K562 (cell line): Measurements from ENCODE around the gene CPED1. TPM values are rescaled to one million over a fixed set of nuclear protein-coding genes. Genes with fewer than 3 reads are reported as not detected.

ENCODE experiments used
- ATF3 ChIP-seq, 2 experiments: fragments of 450-650 bp in 1 of 2; sonication (generic) in 1 of 2; formaldehyde crosslinking in 1 of 2; IDR thresholded peaks in 1 of 2; conservative IDR thresholded peaks in 1 of 2; 2 replicates each; pipeline versions ENCODE4 v1.6.1 to v1.8.1; 2016 to 2023; ENCODE audit warnings: mild to moderate bottlenecking in 2 of 2, moderate library complexity in 2 of 2, inconsistent platforms in 1 of 2, missing genetic modification reagents in 1 of 2
- ATF7 ChIP-seq: fragments of 450-650 bp; IDR thresholded peaks from 2 replicates; pipeline ENCODE4 v1.7.1; 2014; ENCODE audit warnings: mild to moderate bottlenecking, moderate library complexity
- CBX3 ChIP-seq, 2 experiments: IDR thresholded peaks; 1 replicate in 1 of 2; 2 replicates in 1 of 2; pipeline ENCODE4 v1.6.1; 2012; ENCODE audit warnings: inconsistent platforms in 2 of 2, low read length in 2 of 2, borderline replicate concordance in 1 of 2, control low read depth in 1 of 2
- FOXA3 ChIP-seq, 2 experiments: fragments of 450-650 bp in 1 of 2; sonication (generic) in 1 of 2; formaldehyde crosslinking; IDR thresholded peaks in 1 of 2; conservative IDR thresholded peaks in 1 of 2; 2 replicates each; pipeline versions ENCODE4 v1.4.0 to v1.8.0; 2020 to 2022; ENCODE audit warnings: mild to moderate bottlenecking in 2 of 2, missing genetic modification reagents in 1 of 2
- HSF4 ChIP-seq: fragments of 250-450 bp; sonication (Bioruptor Pico); IDR thresholded peaks from 2 replicates; pipeline ENCODE4 v2.1.2; 2022; ENCODE audit warnings: mild to moderate bottlenecking, moderate library complexity, borderline replicate concordance
- NFRKB ChIP-seq: fragments of 450-650 bp; IDR thresholded peaks from 2 replicates; pipeline ENCODE4 v1.6.1; 2016; ENCODE audit warnings: low read depth
- PBX2 ChIP-seq, 2 experiments: IDR thresholded peaks in 1 of 2; conservative IDR thresholded peaks in 1 of 2; 2 replicates each; pipeline ENCODE4 v1.6.1; 2016; ENCODE audit warnings: low read depth in 2 of 2, mild to moderate bottlenecking in 1 of 2, missing compliant biosample characterization in 1 of 2, missing genetic modification characterization in 1 of 2, moderate library complexity in 1 of 2
- POLR2AphosphoS5 ChIP-seq: IDR thresholded peaks from 2 replicates; pipeline ENCODE4 v1.6.1; 2011; ENCODE audit warnings: mild to moderate bottlenecking, low read depth, low read length, moderate library complexity; ENCODE audit not compliant: control insufficient read depth, insufficient read depth
- POLR3G ChIP-seq: IDR thresholded peaks from 2 replicates; pipeline ENCODE4 v1.6.1; 2011; ENCODE audit not compliant: insufficient read length, insufficient replicate concordance; ENCODE audit errors: extremely low read depth
- SETDB1 ChIP-seq: IDR thresholded peaks from one replicate; pipeline ENCODE4 v1.6.1; 2012; ENCODE audit warnings: low read length, control low read depth, inconsistent platforms
- SIN3B ChIP-seq: fragments of 450-650 bp; IDR thresholded peaks from 2 replicates; pipeline ENCODE4 v1.6.1; 2017; ENCODE audit warnings: low read depth, mild to moderate bottlenecking, moderate library complexity
- SRSF7 ChIP-seq: fragments of 200-400 bp; formaldehyde crosslinking; optimal IDR thresholded peaks from 2 replicates; pipeline ENCODE3; 2017; ENCODE audit warnings: mild to moderate bottlenecking, low read depth, low read length
- TBP ChIP-seq: optimal IDR thresholded peaks from 2 replicates; pipeline ENCODE3; 2011; ENCODE audit warnings: low read depth, low read length, improper control_type of control experiment
- ZNF146 ChIP-seq: IDR thresholded peaks from one replicate; pipeline ENCODE4 v1.6.1; 2018; ENCODE audit warnings: missing compliant biosample characterization; ENCODE audit not compliant: unreplicated experiment
- polyA plus RNA-seq, 8 experiments: library from polyadenylated mRNA; depleted of rRNA in 4 of 8; stranded (reverse) in 5 of 8; unstranded in 3 of 8; fragments of >200 nt; fragmentation: Nextera tagmentation in 2 of 8; fragmentation: Illumina TruSeq in 1 of 8; extraction: Ambion mirVana in 2 of 8; extraction: Trizol in 1 of 8; gene quantifications; 2 replicates each; pipeline versions ENCODE4 v1.2.1 to v1.2.3, GENCODE V29; 2011 to 2014; ENCODE audit warnings: inconsistent platforms in 1 of 8, missing spikeins in 1 of 8
- total RNA-seq, 7 experiments: library from RNA; depleted of rRNA in 6 of 7; stranded (reverse); fragments of >200 nt in 6 of 7; fragmentation: Illumina TruSeq in 2 of 7; extraction: Trizol in 2 of 7; gene quantifications; 2 replicates each; pipeline versions ENCODE4 v1.2.1 to v1.2.3, GENCODE V29; 2011 to 2021; ENCODE audit warnings: low replicate concordance in 1 of 7
- TF ChIP-seq, protein P1 (sequence below): IDR thresholded peaks from 3 replicates; pipeline ENCODE4 v1.6.1; 2011; ENCODE audit warnings: borderline replicate concordance, mild to moderate bottlenecking; ENCODE audit not compliant: insufficient read length, insufficient read depth
- TF ChIP-seq, protein P2 (sequence below): IDR thresholded peaks from 2 replicates; pipeline ENCODE4 v1.6.1; 2011; ENCODE audit warnings: borderline replicate concordance, low read depth, mild to moderate bottlenecking, moderate library complexity, low read length; ENCODE audit not compliant: insufficient read depth, poor library complexity, severe bottlenecking
- TF ChIP-seq, protein P3 (sequence below): sonication (generic); formaldehyde crosslinking; IDR thresholded peaks from 2 replicates; pipeline ENCODE4 v1.9.0; 2022; ENCODE audit warnings: mild to moderate bottlenecking, missing genetic modification reagents

The CPED1 gene
- total and polyA plus RNA-seq, 9 of the 15 experiments (the other 6 are each of a cell fraction or from before 2014, with no cell fraction given) = 195 to 393 (median 290) TPM

- TF ChIP-seq, protein P1, sequence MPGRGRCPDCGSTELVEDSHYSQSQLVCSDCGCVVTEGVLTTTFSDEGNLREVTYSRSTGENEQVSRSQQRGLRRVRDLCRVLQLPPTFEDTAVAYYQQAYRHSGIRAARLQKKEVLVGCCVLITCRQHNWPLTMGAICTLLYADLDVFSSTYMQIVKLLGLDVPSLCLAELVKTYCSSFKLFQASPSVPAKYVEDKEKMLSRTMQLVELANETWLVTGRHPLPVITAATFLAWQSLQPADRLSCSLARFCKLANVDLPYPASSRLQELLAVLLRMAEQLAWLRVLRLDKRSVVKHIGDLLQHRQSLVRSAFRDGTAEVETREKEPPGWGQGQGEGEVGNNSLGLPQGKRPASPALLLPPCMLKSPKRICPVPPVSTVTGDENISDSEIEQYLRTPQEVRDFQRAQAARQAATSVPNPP = no peak
- TF ChIP-seq ATF3 (IDR thresholded peaks at IDR 0.05) (peak; percentile 100), ATF3 (CRISPR knock-in tag; conservative IDR thresholded peaks at IDR 0.05) (no peak), SETDB1 (no peak), ZNF146 (CRISPR knock-in tag) (no peak), PBX2 (CRISPR knock-in tag; IDR thresholded peaks at IDR 0.05; ENCODE audit: low read depth) (no peak), PBX2 (tag; conservative IDR thresholded peaks at IDR 0.05; ENCODE audit: low read depth) (peak; percentile 6; the same call in 1 of the 2 replicates), SRSF7 (no peak), SIN3B (no peak), POLR2AphosphoS5 (no peak), HSF4 (CRISPR knock-in tag) (no peak; the same call in 1 of the 2 replicates), POLR3G (no peak), CBX3 (IDR thresholded peaks at IDR 0.05; ENCODE audit: borderline replicate concordance in 1 of 2, low read length in 2 of 2) (no peak), NFRKB (peak; percentile 94; the same call in 1 of the 2 replicates), ATF7 (peak; percentile 99), FOXA3 (CRISPR knock-in tag; conservative IDR thresholded peaks at IDR 0.05 in 1 of 2, IDR thresholded peaks at IDR 0.05 in 1 of 2) (peak in 1 of 2 experiments; percentile 47; a peak in 1 of 4 replicates), TBP (no peak)
- TF ChIP-seq, protein P2, sequence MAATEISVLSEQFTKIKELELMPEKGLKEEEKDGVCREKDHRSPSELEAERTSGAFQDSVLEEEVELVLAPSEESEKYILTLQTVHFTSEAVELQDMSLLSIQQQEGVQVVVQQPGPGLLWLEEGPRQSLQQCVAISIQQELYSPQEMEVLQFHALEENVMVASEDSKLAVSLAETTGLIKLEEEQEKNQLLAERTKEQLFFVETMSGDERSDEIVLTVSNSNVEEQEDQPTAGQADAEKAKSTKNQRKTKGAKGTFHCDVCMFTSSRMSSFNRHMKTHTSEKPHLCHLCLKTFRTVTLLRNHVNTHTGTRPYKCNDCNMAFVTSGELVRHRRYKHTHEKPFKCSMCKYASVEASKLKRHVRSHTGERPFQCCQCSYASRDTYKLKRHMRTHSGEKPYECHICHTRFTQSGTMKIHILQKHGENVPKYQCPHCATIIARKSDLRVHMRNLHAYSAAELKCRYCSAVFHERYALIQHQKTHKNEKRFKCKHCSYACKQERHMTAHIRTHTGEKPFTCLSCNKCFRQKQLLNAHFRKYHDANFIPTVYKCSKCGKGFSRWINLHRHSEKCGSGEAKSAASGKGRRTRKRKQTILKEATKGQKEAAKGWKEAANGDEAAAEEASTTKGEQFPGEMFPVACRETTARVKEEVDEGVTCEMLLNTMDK = no peak
- TF ChIP-seq, protein P3, sequence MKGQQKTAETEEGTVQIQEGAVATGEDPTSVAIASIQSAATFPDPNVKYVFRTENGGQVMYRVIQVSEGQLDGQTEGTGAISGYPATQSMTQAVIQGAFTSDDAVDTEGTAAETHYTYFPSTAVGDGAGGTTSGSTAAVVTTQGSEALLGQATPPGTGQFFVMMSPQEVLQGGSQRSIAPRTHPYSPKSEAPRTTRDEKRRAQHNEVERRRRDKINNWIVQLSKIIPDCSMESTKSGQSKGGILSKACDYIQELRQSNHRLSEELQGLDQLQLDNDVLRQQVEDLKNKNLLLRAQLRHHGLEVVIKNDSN (CRISPR knock-in tag) = no peak
These were observed 171.9 kb downstream of the CPED1 start (continued) for GRCh38 chr7:121160150-121161008.
